ENCODE results near the gene PSMG1.
A peak's percentile ranks its signal among the peaks of the same experiment; 100 is the strongest.

GRCh38 chr21:39125752-39126485, 57.3 kb downstream of the PSMG1 start:
- no peak for TF ChIP-seq YY1 (IDR thresholded peaks at IDR 0.05; ENCODE audit: low read depth)
- TF ChIP-seq CTCF (IDR thresholded peaks at IDR 0.05), result peak; percentile 72
- TF ChIP-seq EZH2phosphoT487 (IDR thresholded peaks at IDR 0.05; ENCODE audit: borderline replicate concordance, low read depth), result no peak
- no peak for TF ChIP-seq ELF1 (IDR thresholded peaks at IDR 0.05)
- TF ChIP-seq SMC3 (IDR thresholded peaks at IDR 0.05; ENCODE audit: low read depth, low read length), result peak; percentile 86
- TF ChIP-seq TEAD4 (IDR thresholded peaks at IDR 0.05; ENCODE audit: borderline replicate concordance, insufficient read depth), result no peak
- no peak for TF ChIP-seq EP300 (IDR thresholded peaks at IDR 0.05; ENCODE audit: borderline replicate concordance in 1 of 2, low read depth in 1 of 2, low read length in 1 of 2)
- no peak for TF ChIP-seq GABPA (IDR thresholded peaks at IDR 0.05; ENCODE audit: low read depth)
- no peak for TF ChIP-seq USF2 (IDR thresholded peaks at IDR 0.05; ENCODE audit: borderline replicate concordance, low read depth, low read length)
- no peak for TF ChIP-seq POLR2AphosphoS5 (IDR thresholded peaks at IDR 0.05; ENCODE audit: low read depth, low read length)
- TF ChIP-seq MAX (IDR thresholded peaks at IDR 0.05; ENCODE audit: low read depth), result no peak
- no peak for TF ChIP-seq RCOR1 (IDR thresholded peaks at IDR 0.05; ENCODE audit: low read length)

All from SK-N-SH (cell line).